CD4-positive, alpha-beta memory T cell (primary cell): ENCODE measurements around the gene SF3A1. TPM values are rescaled to one million over a fixed set of nuclear protein-coding genes. Genes with fewer than 3 reads are reported as not detected.

ENCODE experiments used
- CTCF ChIA-PET: fragments of 350-600 bp; sonication (Branson Sonifier 250); formaldehyde crosslinking; loops from one replicate; lab custom pipeline; 2021; ENCODE audit warnings: inconsistent platforms; ENCODE audit not compliant: partially characterized antibody; lab: Charles Lee
- POLR2A ChIA-PET: fragments of 350-600 bp; sonication (Branson Sonifier 250); formaldehyde crosslinking; loops from one replicate; lab custom pipeline; 2021; ENCODE audit not compliant: partially characterized antibody; lab: Charles Lee
- DNase-seq, 5 donors: peaks; one replicate each; pipeline versions ENCODE4 v3.0.0 to v3.0.0-alpha.2; 2020 to 2022; ENCODE audit warnings: mixed read lengths in 1 of 5
- H3K27ac ChIP-seq: one replicate; pipeline ENCODE4 v1.7.0; 2013; ENCODE audit warnings: low read depth, low read length
- H3K27me3 ChIP-seq: 2 replicates; pipeline ENCODE4 v1.7.0; 2013; ENCODE audit warnings: mild to moderate bottlenecking, low read length, moderate library complexity; ENCODE audit not compliant: insufficient read depth
- H3K36me3 ChIP-seq: 2 replicates; pipeline ENCODE4 v1.7.0; 2013; ENCODE audit warnings: mild to moderate bottlenecking, low read length, moderate library complexity; ENCODE audit not compliant: insufficient read depth
- H3K4me1 ChIP-seq: 2 replicates; pipeline ENCODE4 v1.7.0; 2013; ENCODE audit warnings: mild to moderate bottlenecking, low read length, moderate library complexity; ENCODE audit not compliant: insufficient read depth
- H3K4me3 ChIP-seq, 2 donors: one replicate each; pipeline ENCODE4 v1.7.0; 2013; ENCODE audit warnings: low read length in 2 of 2, mild to moderate bottlenecking in 1 of 2
- H3K9me3 ChIP-seq, 2 donors: one replicate each; pipeline ENCODE4 v1.7.0; 2013; ENCODE audit warnings: low read length in 2 of 2, control low read depth in 1 of 2; ENCODE audit not compliant: control insufficient read depth in 1 of 2
- H3K27ac Mint-ChIP-seq, 7 donors: one replicate each; pipeline ENCODE4 v1.8.0; 2020 to 2021; ENCODE audit warnings: mixed read lengths in 7 of 7, mild to moderate bottlenecking in 6 of 7, inconsistent platforms in 3 of 7, moderate library complexity in 3 of 7
- H3K27me3 Mint-ChIP-seq, 2 donors: one replicate each; pipeline ENCODE4 v1.8.0; 2020 to 2021; ENCODE audit warnings: mixed read lengths in 2 of 2
- H3K36me3 Mint-ChIP-seq, 2 donors: one replicate each; pipeline ENCODE4 v1.8.0; 2020 to 2021; ENCODE audit warnings: mixed read lengths in 2 of 2, inconsistent platforms in 1 of 2, mild to moderate bottlenecking in 1 of 2
- H3K4me1 Mint-ChIP-seq, 4 donors: one replicate each; pipeline ENCODE4 v1.8.0; 2020 to 2021; ENCODE audit warnings: mixed read lengths in 4 of 4, mild to moderate bottlenecking in 1 of 4
- H3K4me3 Mint-ChIP-seq, 8 donors: one replicate each; pipeline ENCODE4 v1.8.0; 2020 to 2021; ENCODE audit warnings: mixed read lengths in 8 of 8, mild to moderate bottlenecking in 7 of 8, moderate library complexity in 6 of 8, inconsistent platforms in 3 of 8
- H3K9me3 Mint-ChIP-seq, 8 donors: one replicate each; pipeline ENCODE4 v1.8.0; 2020 to 2021; ENCODE audit warnings: mixed read lengths in 8 of 8, mild to moderate bottlenecking in 5 of 8, inconsistent platforms in 3 of 8, moderate library complexity in 1 of 8
- intact Hi-C: fragments of 100-400 bp; cut with micrococcal nuclease; formaldehyde crosslinking; loops from one replicate; pipeline ENCODE4 v1.15.1; 2023
- polyA plus RNA-seq, 2 donors: library from polyadenylated mRNA; unstranded; fragments of 300-500 nt; fragmentation: Illumina TruSeq; gene quantifications; one replicate each; pipeline ENCODE4 v1.2.3, GENCODE V29; 2021
- total RNA-seq, 2 experiments: library from RNA; stranded (reverse); gene quantifications; one replicate each; pipeline ENCODE4 v1.2.3, GENCODE V29; 2021

Gene SF3A1
- total and polyA plus RNA-seq, 4 experiments from 2014 or later = 44.0 to 301 (median 217) TPM

DNA sequence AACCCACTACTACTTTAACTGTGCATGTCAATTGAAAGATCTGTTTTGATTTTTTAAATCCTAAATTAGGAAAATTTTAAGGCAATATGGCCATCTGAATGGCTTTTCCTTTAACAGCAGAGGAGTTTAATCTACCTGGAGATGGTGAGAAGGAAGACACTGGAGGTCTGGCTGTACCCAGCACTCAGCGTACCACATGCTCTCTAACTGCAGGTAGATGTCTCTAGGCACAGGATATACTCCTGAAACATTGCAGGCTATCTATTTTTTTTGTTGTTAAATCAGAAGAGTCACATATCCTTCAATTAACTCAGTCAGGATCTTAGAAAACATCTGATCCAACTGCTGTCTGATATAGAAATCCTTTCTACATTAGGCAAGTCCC lies 50.1 kb downstream of the SF3A1 start:
- H3K27ac Mint-ChIP-seq = peak overlapping the region; percentile 81 to 98 (median 95)
- peak overlapping the region; percentile 67 to 86 (median 82) for H3K4me3 Mint-ChIP-seq
- H3K4me1 ChIP-seq = peaks cover 100% of the 10 kb centered on the region
- peaks cover 22% of the 10 kb centered on the region in 2 donors for H3K36me3 Mint-ChIP-seq
- peak in 1 of 5 donors; percentile 35 for DNase-seq
- H3K27me3 Mint-ChIP-seq = no peaks in the 10 kb centered on the region
- peaks cover 78 to 100% (median 92%) of the 10 kb centered on the region in 4 donors for H3K4me1 Mint-ChIP-seq
- peak overlapping the region in 1 of 2 donors; percentile 60 for H3K4me3 ChIP-seq
- peak overlapping the region; percentile 64 for H3K27ac ChIP-seq
- peaks cover 5% of the 10 kb centered on the region for H3K36me3 ChIP-seq
- no peaks in the 10 kb centered on the region for H3K9me3 Mint-ChIP-seq
- ChIA-PET POLR2A (interaction anchor here (0.7 to 20.6 kb wide), 13 partner anchors 15 to 118 kb away, joined by 3 to 562 read pairs (median 4); partner anchors contain the start of genes CASTOR1, CCDC157, MTFP1 and SF3A1), CTCF (interaction anchor here (0.8 to 19.0 kb wide), 9 partner anchors 10 to 202 kb away, joined by 3 to 218 read pairs (median 4); partner anchors contain the start of gene CASTOR1)
- no peaks in the 10 kb centered on the region for H3K27me3 ChIP-seq
- intact Hi-C loops = loop anchor here (1.0 to 5.0 kb wide), 6 partner anchors 8 to 986 kb away; partner anchors contain the start of genes CASTOR1, CCDC157, PIK3IP1 and SF3A1
- H3K9me3 ChIP-seq = no peaks in the 10 kb centered on the region

DNA sequence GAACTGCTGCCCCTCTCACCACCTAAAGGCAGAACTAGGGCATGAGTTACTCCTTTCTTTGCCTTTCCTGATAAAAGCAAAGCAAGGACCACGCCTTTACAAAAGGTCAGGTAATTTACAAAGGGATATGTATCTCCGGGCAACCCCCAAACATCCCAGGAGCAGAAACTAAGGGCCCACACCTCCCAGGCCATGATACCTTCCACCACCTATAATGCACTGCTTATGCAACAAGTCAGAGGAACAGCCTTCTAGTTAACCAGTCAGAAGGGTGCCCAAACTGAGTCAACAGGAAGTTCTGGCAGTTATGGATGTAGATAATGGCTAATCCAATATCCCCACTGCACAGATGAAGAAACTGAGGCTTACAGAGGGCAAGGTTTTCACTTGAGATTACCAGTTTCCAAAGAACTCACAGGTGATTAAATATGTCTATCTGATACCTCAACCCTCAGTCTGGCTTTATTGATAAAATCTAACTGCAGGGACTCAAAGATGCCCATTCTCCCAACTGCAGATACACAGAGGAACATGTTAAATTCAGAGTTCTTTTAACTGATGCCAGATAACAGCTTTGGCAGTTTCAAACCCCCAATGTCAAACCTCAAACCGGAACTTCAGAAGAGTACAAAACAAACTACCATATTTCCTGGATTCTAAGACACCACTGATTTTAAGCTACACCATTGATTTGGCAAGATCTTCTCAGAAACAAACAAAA lies 50.6 kb downstream of the SF3A1 start:
- DNase-seq = peak; percentile 72 to 82 (median 80)
- intact Hi-C loops = loop anchor here (1.0 to 5.0 kb wide), 6 partner anchors 8 to 986 kb away; partner anchors contain the start of genes CASTOR1, CCDC157, PIK3IP1 and SF3A1
- H3K4me1 ChIP-seq = peaks cover 100% of the 10 kb centered on the region
- H3K27ac ChIP-seq = peak overlapping the region; percentile 64
- CTCF ChIA-PET = interaction anchor here (0.8 to 19.0 kb wide), 11 partner anchors 10 to 202 kb away, joined by 3 to 218 read pairs (median 4); partner anchors contain the start of genes CASTOR1 and RNF215
- H3K4me3 ChIP-seq = peak overlapping the region; percentile 60 to 64
- H3K9me3 ChIP-seq = no peaks in the 10 kb centered on the region
- peaks cover 79 to 100% (median 92%) of the 10 kb centered on the region in 4 donors for H3K4me1 Mint-ChIP-seq
- POLR2A ChIA-PET = interaction anchor here (0.7 to 20.6 kb wide), 16 partner anchors 14 to 118 kb away, joined by 3 to 562 read pairs (median 4); partner anchors contain the start of genes CASTOR1, CCDC157, MTFP1 and RNF215
- H3K36me3 ChIP-seq = peaks cover 8% of the 10 kb centered on the region
- H3K27ac Mint-ChIP-seq = peak overlapping the region; percentile 81 to 98 (median 95)
- peak overlapping the region; percentile 67 to 86 (median 82) for H3K4me3 Mint-ChIP-seq
- H3K9me3 Mint-ChIP-seq = no peaks in the 10 kb centered on the region
- peaks cover 25 to 27% of the 10 kb centered on the region in 2 donors for H3K36me3 Mint-ChIP-seq
- H3K27me3 ChIP-seq = no peaks in the 10 kb centered on the region
- H3K27me3 Mint-ChIP-seq = no peaks in the 10 kb centered on the region

GRCh38 chr22:30305519-30305905 lies 51.2 kb downstream of the SF3A1 start:
- H3K4me1 ChIP-seq = peaks cover 100% of the 10 kb centered on the region
- Mint-ChIP-seq H3K36me3 (peaks cover 29 to 31% of the 10 kb centered on the region in 2 donors), H3K4me3 (peak overlapping the region; percentile 67 to 86 (median 82)), H3K4me1 (peaks cover 74 to 100% (median 91%) of the 10 kb centered on the region in 4 donors), H3K9me3 (no peaks in the 10 kb centered on the region), H3K27ac (peak overlapping the region; percentile 81 to 98 (median 95)), H3K27me3 (no peaks in the 10 kb centered on the region)
- H3K36me3 ChIP-seq = peaks cover 13% of the 10 kb centered on the region
- ChIA-PET POLR2A (interaction anchor here (0.8 to 20.6 kb wide), 11 partner anchors 14 to 119 kb away, joined by 3 to 562 read pairs (median 12); partner anchors contain the start of genes CASTOR1, CCDC157, MTFP1 and RNF215), CTCF (interaction anchor here (0.7 to 19.0 kb wide), 8 partner anchors 10 to 121 kb away, joined by 3 to 218 read pairs (median 3); partner anchors contain the start of genes CASTOR1 and RNF215)
- H3K9me3 ChIP-seq = no peaks in the 10 kb centered on the region
- no peaks in the 10 kb centered on the region for H3K27me3 ChIP-seq
- peak overlapping the region; percentile 64 for H3K27ac ChIP-seq
- peak overlapping the region; percentile 60 to 64 for H3K4me3 ChIP-seq
- DNase-seq = peak; percentile 62 to 72 (median 65)
- intact Hi-C loops = loop anchor here (5.0 kb wide), 2 partner anchors 52 to 987 kb away; partner anchors contain the start of genes CCDC157, PIK3IP1 and SF3A1

GRCh38 chr22:30304495-30305244 lies 52.0 kb downstream of the SF3A1 start:
- H3K36me3 ChIP-seq = peaks cover 16% of the 10 kb centered on the region
- peak overlapping the region in 7 of 8 donors; percentile 67 to 86 (median 80) for H3K4me3 Mint-ChIP-seq
- POLR2A ChIA-PET = interaction anchor here (0.8 to 20.6 kb wide), 9 partner anchors 13 to 120 kb away, joined by 3 to 562 read pairs (median 13); partner anchors contain the start of genes CASTOR1, CCDC157, MTFP1 and RNF215
- H3K27ac ChIP-seq = peak overlapping the region; percentile 64
- peak in 1 of 5 donors; percentile 23 for DNase-seq
- H3K4me1 ChIP-seq = peaks cover 95% of the 10 kb centered on the region
- H3K27ac Mint-ChIP-seq = peak overlapping the region; percentile 81 to 98 (median 95)
- CTCF ChIA-PET = interaction anchor here (0.7 to 19.0 kb wide), 6 partner anchors 14 to 119 kb away, joined by 3 to 218 read pairs (median 4); partner anchors contain the start of genes CASTOR1, CCDC157 and SF3A1
- no peaks in the 10 kb centered on the region for H3K9me3 ChIP-seq
- H3K4me1 Mint-ChIP-seq = peaks cover 66 to 100% (median 84%) of the 10 kb centered on the region in 4 donors
- H3K27me3 ChIP-seq = no peaks in the 10 kb centered on the region
- no peaks in the 10 kb centered on the region for H3K9me3 Mint-ChIP-seq
- intact Hi-C loops = loop anchor here (5.0 kb wide), 2 partner anchors 53 to 988 kb away; partner anchors contain the start of genes CCDC157, PIK3IP1 and SF3A1
- H3K27me3 Mint-ChIP-seq = no peaks in the 10 kb centered on the region
- peaks cover 29 to 35% of the 10 kb centered on the region in 2 donors for H3K36me3 Mint-ChIP-seq
- peak overlapping the region in 1 of 2 donors; percentile 60 for H3K4me3 ChIP-seq

GRCh38 chr22:30302810-30303138 lies 53.9 kb downstream of the SF3A1 start:
- CTCF ChIA-PET = interaction anchor here (0.6 to 19.0 kb wide), 6 partner anchors 12 to 195 kb away, joined by 3 to 218 read pairs (median 4); partner anchors contain the start of genes CASTOR1 and TBC1D10A
- no peak for DNase-seq
- Histone ChIP-seq H3K36me3 (peaks cover 28% of the 10 kb centered on the region), H3K27ac (peak overlapping the region; percentile 64), H3K27me3 (no peaks in the 10 kb centered on the region), H3K9me3 (no peaks in the 10 kb centered on the region), H3K4me1 (peaks cover 92% of the 10 kb centered on the region), H3K4me3 (peak overlapping the region in 1 of 2 donors; percentile 25)
- no peaks in the 10 kb centered on the region for H3K9me3 Mint-ChIP-seq
- H3K36me3 Mint-ChIP-seq = peaks cover 34 to 47% of the 10 kb centered on the region in 2 donors
- intact Hi-C loops = no loop called here
- peaks cover 61 to 97% (median 81%) of the 10 kb centered on the region in 4 donors for H3K4me1 Mint-ChIP-seq
- POLR2A ChIA-PET = interaction anchor here (0.5 to 20.6 kb wide), 10 partner anchors 11 to 54 kb away, joined by 3 to 562 read pairs (median 3); partner anchors contain the start of genes CASTOR1, CCDC157, SF3A1 and TBC1D10A
- H3K27ac Mint-ChIP-seq = peak overlapping the region; percentile 81 to 96 (median 94)
- H3K4me3 Mint-ChIP-seq = peak overlapping the region in 7 of 8 donors; percentile 57 to 78 (median 68)
- no peaks in the 10 kb centered on the region for H3K27me3 Mint-ChIP-seq
